ENCODE results near the gene GEMIN5. TPM values are rescaled to one million over a fixed set of nuclear protein-coding genes. Genes with fewer than 3 reads are reported as not detected.
"Not testable (repeated sequence)": the region's sequence is repeated elsewhere in the genome, so short reads cannot be mapped to it uniquely, and the experiment has no call there.

GEMIN5 gene, protein sequence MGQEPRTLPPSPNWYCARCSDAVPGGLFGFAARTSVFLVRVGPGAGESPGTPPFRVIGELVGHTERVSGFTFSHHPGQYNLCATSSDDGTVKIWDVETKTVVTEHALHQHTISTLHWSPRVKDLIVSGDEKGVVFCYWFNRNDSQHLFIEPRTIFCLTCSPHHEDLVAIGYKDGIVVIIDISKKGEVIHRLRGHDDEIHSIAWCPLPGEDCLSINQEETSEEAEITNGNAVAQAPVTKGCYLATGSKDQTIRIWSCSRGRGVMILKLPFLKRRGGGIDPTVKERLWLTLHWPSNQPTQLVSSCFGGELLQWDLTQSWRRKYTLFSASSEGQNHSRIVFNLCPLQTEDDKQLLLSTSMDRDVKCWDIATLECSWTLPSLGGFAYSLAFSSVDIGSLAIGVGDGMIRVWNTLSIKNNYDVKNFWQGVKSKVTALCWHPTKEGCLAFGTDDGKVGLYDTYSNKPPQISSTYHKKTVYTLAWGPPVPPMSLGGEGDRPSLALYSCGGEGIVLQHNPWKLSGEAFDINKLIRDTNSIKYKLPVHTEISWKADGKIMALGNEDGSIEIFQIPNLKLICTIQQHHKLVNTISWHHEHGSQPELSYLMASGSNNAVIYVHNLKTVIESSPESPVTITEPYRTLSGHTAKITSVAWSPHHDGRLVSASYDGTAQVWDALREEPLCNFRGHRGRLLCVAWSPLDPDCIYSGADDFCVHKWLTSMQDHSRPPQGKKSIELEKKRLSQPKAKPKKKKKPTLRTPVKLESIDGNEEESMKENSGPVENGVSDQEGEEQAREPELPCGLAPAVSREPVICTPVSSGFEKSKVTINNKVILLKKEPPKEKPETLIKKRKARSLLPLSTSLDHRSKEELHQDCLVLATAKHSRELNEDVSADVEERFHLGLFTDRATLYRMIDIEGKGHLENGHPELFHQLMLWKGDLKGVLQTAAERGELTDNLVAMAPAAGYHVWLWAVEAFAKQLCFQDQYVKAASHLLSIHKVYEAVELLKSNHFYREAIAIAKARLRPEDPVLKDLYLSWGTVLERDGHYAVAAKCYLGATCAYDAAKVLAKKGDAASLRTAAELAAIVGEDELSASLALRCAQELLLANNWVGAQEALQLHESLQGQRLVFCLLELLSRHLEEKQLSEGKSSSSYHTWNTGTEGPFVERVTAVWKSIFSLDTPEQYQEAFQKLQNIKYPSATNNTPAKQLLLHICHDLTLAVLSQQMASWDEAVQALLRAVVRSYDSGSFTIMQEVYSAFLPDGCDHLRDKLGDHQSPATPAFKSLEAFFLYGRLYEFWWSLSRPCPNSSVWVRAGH (N-terminal part only)
- 10 to 100 TPM; 17.4 to 21.0 TPM for total RNA-seq

DNA sequence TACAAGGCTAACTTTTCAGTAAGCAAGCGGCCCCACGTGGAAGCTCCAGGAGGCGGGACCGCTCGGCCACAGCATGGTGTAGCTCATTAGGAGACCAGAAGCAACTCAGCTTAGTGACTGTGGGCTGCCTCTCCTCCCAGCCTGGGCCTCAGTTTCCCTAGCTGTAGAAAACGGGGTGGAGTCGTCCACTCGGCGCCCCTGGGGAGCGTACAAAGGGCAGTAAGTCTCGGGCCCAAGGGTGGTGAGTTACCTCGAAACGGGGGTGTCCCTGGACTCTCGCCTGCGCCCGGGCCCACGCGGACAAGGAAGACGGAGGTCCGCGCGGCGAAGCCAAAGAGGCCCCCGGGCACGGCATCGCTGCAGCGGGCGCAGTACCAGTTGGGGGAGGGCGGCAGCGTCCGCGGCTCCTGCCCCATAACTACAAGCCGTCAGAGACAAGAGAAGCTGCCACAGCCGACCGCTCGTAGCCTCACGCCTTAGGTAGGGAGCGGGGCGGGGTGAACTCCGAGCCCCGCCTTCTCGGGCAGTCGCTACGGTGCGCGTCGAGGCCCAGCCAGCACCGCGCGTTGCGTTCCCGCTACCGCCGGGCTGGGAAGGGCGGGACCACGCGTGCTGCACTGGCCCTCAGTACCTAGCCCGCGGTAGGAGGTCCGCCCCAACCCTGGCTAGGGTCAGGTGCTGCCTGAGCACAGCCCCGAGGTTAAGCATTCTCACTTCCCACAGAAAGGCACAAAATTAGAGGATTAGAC is at the start of gene GEMIN5:
GEMIN5 (minus strand) TSS at position 494 of the 749 bp plus-strand sequence; CDS start at position 416, 78 bp downstream.
- DNase-seq (peak; percentile 87), ATAC-seq (peak; percentile 94)
- Mint-ChIP-seq H3K27ac (peak within 1 kb of the TSS; percentile 82), H3K4me1 (peaks cover 57% of the 10 kb centered on the region), H3K36me3 (peaks cover 17% of the 10 kb centered on the region), H3K27me3 (no peaks in the 10 kb centered on the region), H3K9me3 (ENCODE audit: low read depth) (no peaks in the 10 kb centered on the region), H3K4me3 (peak within 1 kb of the TSS; percentile 88)
- CTCF ChIA-PET, result interaction anchor here (1.0 to 1.7 kb wide), 4 partner anchors 9 to 289 kb away, joined by 3 to 4 read pairs (median 4); partner anchors contain the start of gene CNOT8

DNA sequence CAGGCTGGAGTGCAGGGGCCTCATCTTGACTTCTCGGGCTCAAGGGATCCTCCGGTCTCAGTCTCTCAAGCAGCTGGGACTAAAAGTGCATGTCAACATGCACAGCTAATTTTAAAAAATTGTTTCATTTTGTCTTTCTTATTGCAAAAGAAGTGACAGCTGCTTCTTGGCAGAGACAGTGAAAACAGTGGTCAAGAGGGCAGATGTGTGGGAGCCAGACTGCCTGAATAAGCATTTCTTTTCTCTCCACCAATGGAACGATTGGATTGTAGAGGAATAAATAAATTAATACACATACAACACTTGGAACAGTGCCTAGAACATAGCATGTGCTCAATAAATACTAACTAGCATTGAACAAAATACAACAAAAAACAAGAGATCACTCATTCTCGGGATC is 48.1 kb upstream of the GEMIN5 start:
- Mint-ChIP-seq H3K36me3 (no peaks in the 10 kb centered on the region), H3K4me3 (no peak overlapping the region), H3K4me1 (no peaks in the 10 kb centered on the region), H3K9me3 (ENCODE audit: low read depth) (no peaks in the 10 kb centered on the region), H3K27me3 (peaks cover 34% of the 10 kb centered on the region), H3K27ac (no peak overlapping the region)
- CTCF ChIA-PET, result interaction anchor here (1.6 kb wide), 1 partner anchor 25 kb away, joined by 3 read pairs; no protein-coding TSS in a partner anchor
- DNase-seq, result no peak
- no peak for ATAC-seq

DNA sequence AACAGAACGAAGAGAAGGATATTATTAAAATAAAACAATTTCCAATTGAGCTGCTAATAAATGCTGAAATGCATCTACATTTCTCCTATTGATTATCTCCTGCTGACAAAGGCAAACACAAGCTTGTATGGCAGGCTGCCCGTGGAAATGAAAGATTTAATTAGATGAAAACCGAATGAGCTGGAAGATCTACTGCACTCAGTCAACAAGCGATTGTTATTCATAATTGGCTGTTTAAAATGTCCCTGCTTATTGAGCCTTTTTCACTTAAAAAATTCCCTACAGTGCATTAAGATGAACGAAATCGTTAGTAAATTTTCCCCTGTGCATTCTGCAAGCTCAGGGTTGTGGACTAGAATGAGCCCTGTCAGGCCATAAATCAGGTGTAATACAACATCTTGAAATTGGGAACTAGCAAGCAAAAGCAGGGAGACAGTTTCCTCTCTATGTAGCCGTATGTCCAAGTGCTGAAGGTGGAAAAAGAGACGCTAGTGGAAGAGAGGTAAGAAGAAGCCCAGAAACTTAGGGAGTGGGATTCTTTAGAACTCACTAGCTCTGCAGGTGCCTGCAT is 47.0 kb upstream of the GEMIN5 start:
- CTCF ChIA-PET, result interaction anchor here (1.0 to 1.6 kb wide), 4 partner anchors 10 to 24 kb away, joined by 3 read pairs; no protein-coding TSS in a partner anchor
- Mint-ChIP-seq H3K36me3 (no peaks in the 10 kb centered on the region), H3K4me1 (no peaks in the 10 kb centered on the region), H3K27me3 (peaks cover 34% of the 10 kb centered on the region), H3K9me3 (ENCODE audit: low read depth) (no peaks in the 10 kb centered on the region), H3K27ac (no peak overlapping the region), H3K4me3 (no peak overlapping the region)
- ATAC-seq, result no peak
- no peak for DNase-seq

DNA sequence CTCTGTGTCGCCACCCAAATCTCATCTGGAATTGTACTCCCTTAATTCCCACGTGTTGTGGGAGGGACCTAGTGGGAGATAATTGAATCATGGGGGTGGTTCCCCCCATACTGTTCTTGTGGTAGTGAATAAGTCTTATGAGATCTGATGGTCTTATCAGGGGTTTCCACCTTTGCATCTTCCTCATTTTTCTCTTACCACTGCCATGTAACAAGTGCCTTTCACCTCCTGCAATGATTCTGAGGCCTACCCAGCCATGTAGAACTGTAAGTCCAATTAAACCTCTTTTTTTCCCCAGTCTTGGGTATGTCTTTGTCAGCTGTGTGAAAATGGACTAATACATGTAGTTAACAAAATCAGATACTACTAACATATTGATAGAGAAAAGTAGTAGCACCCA is 40.3 kb upstream of the GEMIN5 start:
- peaks cover 11% of the 10 kb centered on the region for H3K36me3 Mint-ChIP-seq
- CTCF ChIA-PET; H3K4me1 Mint-ChIP-seq; ATAC-seq; H3K27me3 Mint-ChIP-seq; H3K4me3 Mint-ChIP-seq; H3K27ac Mint-ChIP-seq; H3K9me3 Mint-ChIP-seq (ENCODE audit: low read depth); DNase-seq: not testable (repeated sequence)

DNA sequence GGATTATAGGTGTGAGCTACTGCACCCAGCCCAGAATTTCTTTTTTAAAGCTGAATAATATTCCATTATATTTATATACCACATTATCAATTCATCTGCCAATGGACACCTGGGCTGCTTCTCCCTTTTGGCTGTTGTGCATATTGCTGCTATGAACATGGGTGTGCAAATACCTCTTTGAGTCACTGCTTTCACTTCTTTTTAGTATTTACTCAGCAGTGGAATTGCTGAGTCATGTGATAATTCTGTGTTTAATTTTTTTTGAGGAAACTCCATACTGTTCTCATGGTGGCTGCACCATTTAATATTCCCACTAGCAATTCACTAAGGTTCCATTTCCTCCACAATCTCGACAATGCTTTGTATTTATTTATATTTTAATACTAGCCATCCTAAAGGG is 39.4 kb upstream of the GEMIN5 start:
- Mint-ChIP-seq H3K27ac (no peak overlapping the region), H3K4me1 (peaks cover 5% of the 10 kb centered on the region), H3K9me3 (ENCODE audit: low read depth) (peaks cover 3% of the 10 kb centered on the region), H3K27me3 (no peaks in the 10 kb centered on the region), H3K36me3 (peaks cover 11% of the 10 kb centered on the region), H3K4me3 (no peak overlapping the region)
- ATAC-seq, result no peak
- DNase-seq, result no peak
- CTCF ChIA-PET, result no interaction called here

DNA sequence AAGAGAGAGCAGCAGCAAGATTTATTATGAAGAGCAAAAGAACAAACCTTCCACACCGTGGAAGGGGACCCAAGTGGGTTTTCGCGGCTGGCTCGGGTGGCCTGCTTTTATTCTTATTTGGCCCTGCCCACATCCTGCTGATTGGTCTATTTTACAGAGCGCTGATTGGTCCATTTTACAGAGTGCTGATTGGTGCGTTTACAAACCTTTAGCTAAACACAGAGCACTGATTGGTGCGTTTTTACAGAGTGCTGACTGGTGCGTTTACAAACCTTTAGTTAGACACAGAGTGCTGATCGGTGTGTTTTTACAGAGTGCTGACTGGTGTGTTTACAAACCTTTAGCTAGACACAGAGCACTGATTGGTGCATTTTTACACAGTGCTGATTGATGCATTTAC is 38.1 kb upstream of the GEMIN5 start:
- not testable (repeated sequence) for DNase-seq; H3K4me1 Mint-ChIP-seq; H3K9me3 Mint-ChIP-seq (ENCODE audit: low read depth); H3K27ac Mint-ChIP-seq; H3K27me3 Mint-ChIP-seq; H3K4me3 Mint-ChIP-seq; ATAC-seq
- CTCF ChIA-PET, result interaction anchor here (1.1 kb wide), 1 partner anchor 11 kb away, joined by 4 read pairs; no protein-coding TSS in a partner anchor
- H3K36me3 Mint-ChIP-seq, result peaks cover 11% of the 10 kb centered on the region

DNA sequence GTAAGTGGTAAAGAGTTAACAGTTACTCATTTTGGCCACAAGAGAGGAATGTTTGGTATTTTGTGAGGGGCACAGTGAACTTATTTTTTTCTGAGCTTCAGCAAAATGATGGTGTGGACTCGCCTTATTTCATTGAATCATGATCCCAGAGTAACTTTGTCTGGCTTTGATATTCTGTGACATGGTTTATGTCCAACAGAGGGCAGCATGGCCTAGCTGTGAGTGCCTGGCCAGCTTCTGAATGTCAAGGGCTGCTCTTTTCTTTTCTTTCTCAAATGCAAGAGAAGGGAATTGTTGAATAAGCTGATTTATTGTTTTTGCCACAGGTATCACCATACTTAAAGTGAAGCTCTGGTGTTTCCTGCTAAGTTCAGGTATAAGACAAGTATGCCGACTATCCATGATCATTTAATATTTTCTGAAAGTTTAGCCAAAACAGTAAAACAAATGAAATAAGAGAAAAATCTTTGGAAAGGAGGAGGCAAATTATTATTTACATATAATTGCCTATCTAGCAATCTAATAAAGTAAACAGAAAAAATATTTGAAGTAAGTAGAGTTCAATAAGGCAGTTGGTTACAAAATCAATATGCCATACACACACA is 34.6 kb upstream of the GEMIN5 start:
- CTCF ChIA-PET, result interaction anchor here (0.8 to 1.6 kb wide), 3 partner anchors 12 to 56 kb away, joined by 3 to 4 read pairs (median 3); no protein-coding TSS in a partner anchor
- H3K4me1 Mint-ChIP-seq, result peaks cover 5% of the 10 kb centered on the region
- ATAC-seq (no peak), DNase-seq (no peak)
- H3K27me3 Mint-ChIP-seq, result no peaks in the 10 kb centered on the region
- no peak overlapping the region for H3K4me3 Mint-ChIP-seq
- peaks cover 3% of the 10 kb centered on the region for H3K9me3 Mint-ChIP-seq (ENCODE audit: low read depth)
- no peak overlapping the region for H3K27ac Mint-ChIP-seq
- peaks cover 16% of the 10 kb centered on the region for H3K36me3 Mint-ChIP-seq

DNA sequence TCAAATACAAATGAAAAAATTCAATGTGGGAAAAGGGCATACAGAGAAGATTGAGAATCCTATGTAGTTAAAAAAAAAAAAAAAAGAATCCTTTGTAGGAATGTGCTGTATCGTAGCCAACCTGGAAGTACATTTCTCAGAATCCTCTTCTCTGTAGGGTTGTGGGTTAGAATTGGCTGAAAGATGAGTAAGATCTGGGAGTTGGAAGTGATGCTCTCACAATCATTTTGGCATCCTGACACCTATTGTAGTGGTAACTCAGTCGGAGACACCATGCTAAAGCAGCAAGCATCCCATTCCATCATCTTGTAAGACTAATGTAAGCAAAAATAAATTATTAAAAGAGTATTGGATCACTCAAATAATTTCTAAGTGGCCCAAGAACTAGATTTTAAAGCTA is 33.5 kb upstream of the GEMIN5 start:
- Mint-ChIP-seq H3K4me1 (no peaks in the 10 kb centered on the region), H3K36me3 (peaks cover 15% of the 10 kb centered on the region), H3K27ac (no peak overlapping the region), H3K27me3 (no peaks in the 10 kb centered on the region), H3K4me3 (no peak overlapping the region), H3K9me3 (ENCODE audit: low read depth) (peaks cover 3% of the 10 kb centered on the region)
- CTCF ChIA-PET, result interaction anchor here (0.7 to 1.6 kb wide), 2 partner anchors 15 to 57 kb away, joined by 3 to 4 read pairs; no protein-coding TSS in a partner anchor
- ATAC-seq (no peak), DNase-seq (no peak)

DNA sequence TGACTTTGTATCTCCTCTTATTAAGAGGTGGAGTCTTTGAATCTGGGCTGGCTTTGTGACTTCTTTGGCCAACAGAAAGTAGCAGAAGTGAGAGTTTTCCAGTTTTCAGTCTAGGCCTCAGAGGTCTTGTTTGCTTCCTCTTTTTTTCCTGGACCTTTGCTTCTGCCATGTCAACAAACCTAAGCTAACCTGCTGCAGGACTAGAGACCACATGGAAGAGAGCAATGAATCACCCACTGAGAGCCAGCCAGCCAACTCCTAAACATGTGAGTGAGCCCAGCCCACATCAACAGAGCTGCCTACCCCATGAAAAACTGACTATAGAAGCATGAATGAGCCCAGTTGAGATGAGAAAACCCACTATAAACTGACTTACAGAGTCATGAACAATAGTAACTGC is 32.7 kb upstream of the GEMIN5 start:
- ATAC-seq (no peak), DNase-seq (no peak)
- H3K4me1 Mint-ChIP-seq, result peaks cover 5% of the 10 kb centered on the region
- H3K9me3 Mint-ChIP-seq (ENCODE audit: low read depth), result peaks cover 1% of the 10 kb centered on the region
- no peak overlapping the region for H3K4me3 Mint-ChIP-seq
- peaks cover 11% of the 10 kb centered on the region for H3K36me3 Mint-ChIP-seq
- no peak overlapping the region for H3K27ac Mint-ChIP-seq
- no peaks in the 10 kb centered on the region for H3K27me3 Mint-ChIP-seq
- CTCF ChIA-PET, result interaction anchor here (0.7 kb wide), 1 partner anchor 16 kb away, joined by 3 read pairs; no protein-coding TSS in a partner anchor

DNA sequence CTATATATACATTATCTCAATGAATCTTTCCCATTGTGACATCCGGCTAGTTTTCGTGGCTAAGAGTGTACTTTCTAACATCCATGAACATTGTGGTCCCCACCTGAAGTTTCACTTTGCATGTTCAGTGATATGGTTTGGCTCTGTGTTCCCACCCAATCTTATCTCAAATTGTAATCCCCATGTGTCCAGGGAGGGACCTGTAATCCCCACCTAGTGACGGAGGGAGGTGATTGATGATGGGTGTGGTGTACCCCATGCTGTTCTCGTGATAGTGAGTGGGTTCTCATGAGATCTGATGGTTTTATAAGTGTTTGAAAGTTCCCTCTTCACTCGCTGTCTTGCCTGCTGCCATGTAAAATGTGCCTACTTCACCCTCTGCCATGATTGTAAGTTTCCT is 30.9 kb upstream of the GEMIN5 start:
- Mint-ChIP-seq H3K4me1 (peaks cover 9% of the 10 kb centered on the region), H3K36me3 (peaks cover 14% of the 10 kb centered on the region), H3K4me3 (no peak overlapping the region), H3K27ac (no peak overlapping the region), H3K9me3 (ENCODE audit: low read depth) (no peaks in the 10 kb centered on the region), H3K27me3 (no peaks in the 10 kb centered on the region)
- ATAC-seq (no peak), DNase-seq (no peak)
- CTCF ChIA-PET, result no interaction called here

DNA sequence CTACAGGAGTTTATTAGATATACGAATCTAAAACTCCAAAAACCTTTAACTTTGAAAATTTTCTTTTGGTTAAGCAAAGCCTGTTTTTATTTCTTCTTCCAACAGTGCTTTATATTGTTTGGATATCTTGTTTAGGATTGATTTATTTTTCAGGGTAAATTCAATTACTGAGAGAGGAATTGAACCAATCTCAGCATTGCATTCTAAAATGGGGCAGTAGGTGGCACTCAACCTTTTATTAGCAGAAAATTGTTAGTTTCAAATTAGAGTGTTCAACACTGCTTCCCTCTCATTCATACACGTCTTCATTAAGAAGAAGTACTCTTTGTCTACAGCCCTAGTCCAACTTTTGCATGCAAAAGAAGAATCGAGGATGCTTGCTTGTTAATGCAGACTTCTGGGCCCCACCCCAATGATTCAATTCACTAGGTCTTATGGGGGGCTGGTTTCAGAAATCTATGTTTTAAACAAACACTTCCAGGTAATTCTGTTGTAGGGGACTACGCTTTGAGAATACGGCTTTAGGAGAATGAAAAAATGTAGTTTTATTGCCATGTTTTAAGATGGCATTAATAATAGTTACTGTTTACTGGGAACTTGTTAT is 29.5 kb upstream of the GEMIN5 start:
- H3K9me3 Mint-ChIP-seq (ENCODE audit: low read depth), result no peaks in the 10 kb centered on the region
- H3K27me3 Mint-ChIP-seq, result no peaks in the 10 kb centered on the region
- H3K27ac Mint-ChIP-seq, result no peak overlapping the region
- H3K36me3 Mint-ChIP-seq, result peaks cover 15% of the 10 kb centered on the region
- no peak overlapping the region for H3K4me3 Mint-ChIP-seq
- ATAC-seq, result no peak
- peaks cover 9% of the 10 kb centered on the region for H3K4me1 Mint-ChIP-seq
- DNase-seq, result no peak
- CTCF ChIA-PET, result interaction anchor here (0.7 kb wide), 1 partner anchor 317 kb away, joined by 3 read pairs; no protein-coding TSS in a partner anchor
